Body of pancreas (tissue), 4 donors: ENCODE measurements around the gene KLF12. TPM values are rescaled to one million over a fixed set of nuclear protein-coding genes. Genes with fewer than 3 reads are reported as not detected.

Source experiments
- ATAC-seq: fragments of 150-250 bp; one replicate; pipeline ENCODE4 v1.9.1; 2016
- DNase-seq, 4 donors: peaks; one replicate each; pipeline ENCODE4 v3.0.0-alpha.2; 2019
- H3K27ac ChIP-seq, 4 donors: fragments of 200-600 bp; sonication (generic); 1 replicate in 3 of 4; 2 replicates in 1 of 4; pipeline versions ENCODE4 v1.5.1 to v1.6.1; 2016 to 2019; ENCODE audit warnings: mild to moderate bottlenecking in 1 of 4, mixed read lengths in 1 of 4, moderate library complexity in 1 of 4
- H3K27me3 ChIP-seq, 2 donors: fragments of 200-600 bp; sonication (generic); one replicate each; pipeline ENCODE4 v1.6.0; 2016; ENCODE audit warnings: mild to moderate bottlenecking in 1 of 2
- H3K36me3 ChIP-seq, 2 donors: fragments of 200-600 bp; sonication (generic); replicated peaks in 1 of 2; 2 replicates each; pipeline ENCODE4 v1.5.1; 2016; ENCODE audit warnings: low read depth in 2 of 2; ENCODE audit not compliant: insufficient read depth in 1 of 2
- H3K4me1 ChIP-seq: fragments of 200-600 bp; sonication (generic); one replicate; pipeline ENCODE4 v1.6.0; 2016
- H3K4me3 ChIP-seq, 2 donors: fragments of 200-600 bp; sonication (generic); 1 replicate in 1 of 2; 2 replicates in 1 of 2; pipeline ENCODE4 v1.5.1; 2016 to 2019
- H3K9me3 ChIP-seq, 3 donors: fragments of 200-600 bp; sonication (generic); 1 replicate in 2 of 3; 2 replicates in 1 of 3; pipeline ENCODE4 v1.5.1; 2016
- POLR2A ChIP-seq, 3 donors: fragments of 450-650 bp; IDR thresholded peaks; one replicate each; pipeline ENCODE4 v1.6.1; 2016; ENCODE audit warnings: antibody characterized with exemption in 3 of 3, mild to moderate bottlenecking in 2 of 3
- WGBS, 2 donors: methylation state at CpG; one replicate each; pipeline ENCODE4 v1.1.5; 2017; 5-methylcytosine and 5-hydroxymethylcytosine counted together
- intact Hi-C: fragments of 100-400 bp; cut with DNase I; formaldehyde crosslinking; loops from one replicate; pipeline ENCODE4 v1.15.1; 2023
- total RNA-seq, 2 donors: library from RNA; depleted of rRNA; stranded (reverse); fragments of >200 nt; gene quantifications; one replicate each; pipeline ENCODE4 v1.1.0, GENCODE V29; 2016
- TF ChIP-seq, protein P1 (sequence below), 7 experiments: fragments of 450-650 bp in 4 of 7; fragments of 200-600 bp in 3 of 7; sonication (generic) in 3 of 7; IDR thresholded peaks; one replicate each; pipeline ENCODE4 v1.5.1; 2016 to 2019; ENCODE audit warnings: antibody characterized with exemption in 7 of 7

Gene KLF12
- total RNA-seq, 2 donors from 2014 or later, result 2.0 to 2.9 TPM

DNA sequence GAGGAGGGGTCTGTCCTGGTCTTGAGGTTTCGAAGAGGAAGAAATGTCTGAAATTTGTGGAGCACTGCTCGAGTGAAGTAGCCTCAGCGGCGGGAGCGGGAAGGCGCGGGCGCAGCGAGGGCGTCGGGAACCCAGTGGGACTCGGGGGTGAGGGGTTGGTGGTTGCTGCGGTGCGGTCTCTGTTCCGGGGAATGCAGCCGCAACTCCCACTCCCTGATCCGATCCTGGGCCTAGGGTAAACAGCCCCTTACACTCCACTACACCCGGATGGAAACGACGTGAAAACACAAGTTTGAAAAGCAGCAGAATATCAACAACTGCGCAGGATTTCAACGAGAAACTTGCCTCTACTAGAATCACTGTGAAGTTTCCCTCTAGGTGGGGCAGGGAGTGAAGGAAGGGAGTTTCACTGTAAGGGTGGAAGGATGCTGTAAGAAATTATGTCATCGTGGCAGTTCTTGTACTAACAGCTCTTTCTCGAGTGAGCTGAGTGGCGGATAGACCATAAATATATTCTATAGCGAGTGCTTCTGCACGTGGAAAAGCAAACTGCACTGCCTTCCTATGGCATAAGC, 2.0 kb upstream of the KLF12 start:
- Histone ChIP-seq H3K27me3 (no peaks in the 10 kb centered on the region), H3K4me1 (peaks cover 28% of the 10 kb centered on the region), H3K27ac (peak overlapping the region; percentile 43 to 91 (median 68)), H3K36me3 (no peaks in the 10 kb centered on the region), H3K9me3 (no peaks in the 10 kb centered on the region), H3K4me3 (peak overlapping the region in 1 of 2 donors; percentile 76)
- TF ChIP-seq POLR2A (IDR thresholded peaks at IDR 0.05), result no peak
- TF ChIP-seq, protein P1, sequence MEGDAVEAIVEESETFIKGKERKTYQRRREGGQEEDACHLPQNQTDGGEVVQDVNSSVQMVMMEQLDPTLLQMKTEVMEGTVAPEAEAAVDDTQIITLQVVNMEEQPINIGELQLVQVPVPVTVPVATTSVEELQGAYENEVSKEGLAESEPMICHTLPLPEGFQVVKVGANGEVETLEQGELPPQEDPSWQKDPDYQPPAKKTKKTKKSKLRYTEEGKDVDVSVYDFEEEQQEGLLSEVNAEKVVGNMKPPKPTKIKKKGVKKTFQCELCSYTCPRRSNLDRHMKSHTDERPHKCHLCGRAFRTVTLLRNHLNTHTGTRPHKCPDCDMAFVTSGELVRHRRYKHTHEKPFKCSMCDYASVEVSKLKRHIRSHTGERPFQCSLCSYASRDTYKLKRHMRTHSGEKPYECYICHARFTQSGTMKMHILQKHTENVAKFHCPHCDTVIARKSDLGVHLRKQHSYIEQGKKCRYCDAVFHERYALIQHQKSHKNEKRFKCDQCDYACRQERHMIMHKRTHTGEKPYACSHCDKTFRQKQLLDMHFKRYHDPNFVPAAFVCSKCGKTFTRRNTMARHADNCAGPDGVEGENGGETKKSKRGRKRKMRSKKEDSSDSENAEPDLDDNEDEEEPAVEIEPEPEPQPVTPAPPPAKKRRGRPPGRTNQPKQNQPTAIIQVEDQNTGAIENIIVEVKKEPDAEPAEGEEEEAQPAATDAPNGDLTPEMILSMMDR (IDR thresholded peaks at IDR 0.05), result no peak
- peak in 1 of 4 donors; percentile 16 for DNase-seq
- WGBS, 2 donors, result 1 to 2% methylated on average over 24 to 27 of the region's 27 CpGs
- intact Hi-C loops, result no loop called here
- ATAC-seq, result no peak

DNA sequence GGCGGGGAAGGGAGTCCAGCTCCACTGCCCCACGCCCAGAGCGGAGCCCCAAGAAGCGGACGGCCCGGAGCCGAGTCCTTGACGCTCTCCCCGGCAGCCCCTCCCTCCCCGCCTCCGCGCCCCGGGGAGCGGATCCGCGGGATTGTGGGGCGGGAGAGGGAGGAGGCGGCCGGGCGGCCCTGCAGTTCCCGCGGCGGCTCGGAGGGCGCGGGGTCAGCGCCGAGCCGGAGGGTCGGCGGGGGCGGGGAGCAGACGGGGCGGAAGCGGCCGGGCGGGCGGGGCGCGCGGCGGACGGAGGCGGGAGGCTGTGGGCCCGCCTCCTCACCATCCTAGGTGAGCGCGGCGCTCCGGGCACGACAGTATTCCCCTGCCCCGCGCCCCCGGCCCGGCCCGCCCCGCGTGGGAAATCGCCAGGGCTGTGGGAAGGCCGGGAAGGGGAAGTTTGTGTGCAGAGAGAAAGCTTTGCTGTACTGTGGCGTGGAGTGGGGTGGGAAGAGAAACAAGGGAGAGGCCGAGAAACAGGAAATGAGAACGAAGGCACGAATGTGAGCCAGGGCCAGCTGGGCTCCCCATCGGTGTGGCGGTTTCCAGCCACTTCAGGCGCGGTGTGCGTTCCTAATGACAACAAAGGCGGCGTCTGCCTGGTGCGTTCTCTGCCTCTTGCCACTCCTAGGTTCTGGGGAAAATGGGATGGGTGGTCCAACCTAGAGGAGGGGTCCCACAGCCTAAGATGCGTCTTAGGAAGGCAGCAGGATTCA, 1.3 kb upstream of the KLF12 start:
- ATAC-seq, result peak; percentile 67
- peak; percentile 47 to 60 (median 50) for DNase-seq
- H3K9me3 ChIP-seq, result no peaks in the 10 kb centered on the region
- intact Hi-C loops, result no loop called here
- H3K4me1 ChIP-seq, result peaks cover 28% of the 10 kb centered on the region
- 0% methylated on average over 15 to 63 of the region's 72 CpGs for WGBS, 2 donors
- H3K36me3 ChIP-seq, result no peaks in the 10 kb centered on the region
- H3K27me3 ChIP-seq, result no peaks in the 10 kb centered on the region
- peak overlapping the region; percentile 60 to 76 for H3K4me3 ChIP-seq
- H3K27ac ChIP-seq, result peak overlapping the region; percentile 43 to 91 (median 80)
- TF ChIP-seq, protein P1 (IDR thresholded peaks at IDR 0.05), result no peak
- TF ChIP-seq POLR2A (IDR thresholded peaks at IDR 0.05), result peak in 2 of 3 donors; percentile 37 to 56

DNA sequence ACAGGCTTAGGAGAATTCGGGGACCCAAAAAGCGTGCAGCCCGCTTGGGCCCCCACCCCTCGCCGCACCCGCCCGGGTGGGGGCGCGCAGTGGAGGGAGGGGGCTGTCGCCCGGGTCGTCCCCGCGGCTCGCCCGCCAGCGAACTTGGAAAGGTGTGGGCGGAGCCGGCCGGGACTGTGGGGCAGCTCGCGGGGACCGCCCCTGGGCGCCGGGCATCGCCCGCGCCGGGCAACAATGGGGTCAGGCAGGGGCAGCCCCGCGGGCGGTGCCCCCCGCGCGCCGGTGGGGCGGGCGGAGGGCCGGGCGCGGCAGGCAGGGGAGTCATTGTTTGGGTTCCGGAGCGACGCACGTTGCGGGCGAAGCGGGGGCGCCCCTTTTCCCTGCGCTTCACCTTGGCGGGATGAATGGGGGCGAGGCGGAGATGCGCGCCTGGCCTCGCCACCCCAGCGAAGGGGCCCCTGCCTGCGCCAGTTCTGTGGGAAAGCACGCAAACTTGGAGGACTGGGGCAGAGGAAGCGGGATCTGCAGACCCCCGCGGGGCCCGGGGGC, 647 bp upstream of the KLF12 start:
- Histone ChIP-seq H3K4me3 (peak overlapping the region; percentile 60 to 76), H3K27me3 (no peaks in the 10 kb centered on the region), H3K27ac (peak overlapping the region; percentile 43 to 91 (median 80)), H3K36me3 (no peaks in the 10 kb centered on the region), H3K9me3 (no peaks in the 10 kb centered on the region), H3K4me1 (peaks cover 28% of the 10 kb centered on the region)
- TF ChIP-seq, protein P1 (IDR thresholded peaks at IDR 0.05), result no peak
- TF ChIP-seq POLR2A (IDR thresholded peaks at IDR 0.05), result no peak
- peak; percentile 44 to 60 (median 47) for DNase-seq
- WGBS, 2 donors, result 1% methylated on average over 55 of the region's 63 CpGs; no CpG with 5 or more reads in 1 of the 2 donors
- intact Hi-C loops, result no loop called here
- ATAC-seq, result peak; percentile 54

DNA sequence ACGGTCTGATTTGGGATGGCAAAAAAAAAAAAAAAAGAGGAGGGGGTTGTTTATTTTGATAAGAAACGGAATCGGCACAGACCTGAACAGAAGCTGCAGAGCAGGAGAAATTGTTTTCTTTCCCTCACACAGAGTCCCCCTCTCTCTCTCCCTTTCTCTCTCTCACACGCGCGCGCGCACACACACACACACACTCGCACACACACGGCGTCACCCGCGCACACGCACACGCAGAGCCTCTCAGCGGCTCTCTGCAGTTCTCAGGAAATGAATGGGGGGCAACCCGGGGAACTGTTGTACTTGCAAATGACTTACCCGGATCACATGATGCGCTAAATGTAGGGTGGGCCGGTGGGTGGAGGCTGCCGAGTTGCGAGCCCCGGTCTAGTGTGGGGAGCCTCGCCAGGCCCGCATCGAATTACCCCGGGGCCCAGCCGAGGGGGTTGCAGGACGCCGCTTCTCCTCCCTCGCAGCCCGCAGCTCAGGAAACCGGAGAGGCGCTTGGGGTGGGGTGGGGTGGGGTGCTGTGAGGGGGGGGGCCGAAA, 475 bp downstream of the KLF12 start:
- intact Hi-C loops, result no loop called here
- Histone ChIP-seq H3K27ac (peak overlapping the region in 3 of 4 donors; percentile 79 to 91 (median 80)), H3K36me3 (no peaks in the 10 kb centered on the region), H3K4me1 (peaks cover 28% of the 10 kb centered on the region), H3K9me3 (no peaks in the 10 kb centered on the region), H3K27me3 (no peaks in the 10 kb centered on the region), H3K4me3 (peak overlapping the region; percentile 60 to 76)
- DNase-seq (peak; percentile 59 to 79 (median 64)), ATAC-seq (peak; percentile 43)
- peak in 2 of 3 donors; percentile 54 to 66 for TF ChIP-seq POLR2A (IDR thresholded peaks at IDR 0.05)
- TF ChIP-seq, protein P1 (IDR thresholded peaks at IDR 0.05), result no peak
- WGBS, 2 donors, result 0% methylated on average over 18 to 34 of the region's 35 CpGs
